HepG2 (cell line): ENCODE measurements around the gene DENND1C. TPM values are rescaled to one million over a fixed set of nuclear protein-coding genes. Genes with fewer than 3 reads are reported as not detected.

Experiments
- ELF1 ChIP-seq: sonication (generic); formaldehyde crosslinking; IDR thresholded peaks from 2 replicates; pipeline ENCODE4 v1.4.0; 2020; ENCODE audit warnings: missing genetic modification reagents
- JUNB ChIP-seq: sonication (generic); formaldehyde crosslinking; IDR thresholded peaks from 2 replicates; pipeline ENCODE4 v1.8.0; 2022; ENCODE audit warnings: missing genetic modification reagents, mild to moderate bottlenecking, borderline replicate concordance
- KAT2B ChIP-seq: fragments of 150-350 bp; IDR thresholded peaks from 2 replicates; pipeline ENCODE4 v1.6.1; 2014; ENCODE audit warnings: low read depth, low read length, borderline replicate concordance
- KLF13 ChIP-seq: sonication (generic); formaldehyde crosslinking; IDR thresholded peaks from 2 replicates; pipeline ENCODE4 v1.4.0; 2020; ENCODE audit warnings: mild to moderate bottlenecking, missing genetic modification reagents
- MLLT10 ChIP-seq: sonication (generic); formaldehyde crosslinking; IDR thresholded peaks from 2 replicates; pipeline ENCODE4 v1.4.0; 2020; ENCODE audit warnings: missing genetic modification reagents
- MTA1 ChIP-seq: sonication (generic); formaldehyde crosslinking; IDR thresholded peaks from 2 replicates; pipeline ENCODE4 v1.4.0; 2020; ENCODE audit warnings: missing genetic modification reagents, mild to moderate bottlenecking, borderline replicate concordance
- NFRKB ChIP-seq: fragments of 450-650 bp; IDR thresholded peaks from 2 replicates; pipeline ENCODE4 v1.6.1; 2017
- PTBP1 ChIP-seq: fragments of 200-400 bp; formaldehyde crosslinking; IDR thresholded peaks from 2 replicates; pipeline ENCODE4 v1.6.1; 2018; ENCODE audit warnings: low read length, low read depth; ENCODE audit not compliant: poor library complexity, severe bottlenecking
- RERE ChIP-seq: IDR thresholded peaks from 2 replicates; pipeline ENCODE4 v1.6.1; 2016; ENCODE audit warnings: low read depth, missing genetic modification reagents, missing compliant biosample characterization
- SIN3A ChIP-seq: IDR thresholded peaks from 2 replicates; pipeline ENCODE4 v1.6.1; 2011; ENCODE audit warnings: low read depth, mild to moderate bottlenecking, control low read depth, low read length, borderline replicate concordance
- SKIL ChIP-seq: sonication (generic); formaldehyde crosslinking; IDR thresholded peaks from 2 replicates; pipeline ENCODE4 v1.8.0; 2022; ENCODE audit warnings: missing genetic modification reagents, mild to moderate bottlenecking, moderate library complexity, borderline replicate concordance
- SRF ChIP-seq: IDR thresholded peaks from 2 replicates; pipeline ENCODE4 v1.6.1; 2011; ENCODE audit warnings: mild to moderate bottlenecking, low read depth, low read length, moderate library complexity
- SYNCRIP ChIP-seq: fragments of 200-400 bp; formaldehyde crosslinking; IDR thresholded peaks from 2 replicates; pipeline ENCODE4 v1.6.1; 2018; ENCODE audit warnings: mild to moderate bottlenecking, low read depth, low read length; ENCODE audit not compliant: insufficient read depth
- TBP ChIP-seq: sonication (generic); formaldehyde crosslinking; IDR thresholded peaks from 2 replicates; pipeline ENCODE4 v1.5.0; 2020; ENCODE audit warnings: missing genetic modification reagents
- TFE3 ChIP-seq: IDR thresholded peaks from 2 replicates; pipeline ENCODE4 v1.6.1; 2016
- TGIF2 ChIP-seq: IDR thresholded peaks from 2 replicates; pipeline ENCODE4 v1.6.1; 2016; ENCODE audit warnings: control low read depth, missing compliant biosample characterization
- ZFP91 ChIP-seq: sonication (generic); formaldehyde crosslinking; IDR thresholded peaks from 2 replicates; pipeline ENCODE4 v1.9.0; 2022; ENCODE audit warnings: missing genetic modification reagents, mild to moderate bottlenecking, borderline replicate concordance
- ZNF629 ChIP-seq: sonication (generic); formaldehyde crosslinking; conservative IDR thresholded peaks from 2 replicates; pipeline ENCODE4 v1.5.0; 2020; ENCODE audit warnings: missing genetic modification reagents
- ZNF652 ChIP-seq: IDR thresholded peaks from 2 replicates; pipeline ENCODE4 v1.6.1; 2016; ENCODE audit warnings: low read depth, borderline replicate concordance
- polyA plus RNA-seq, 8 experiments: library from polyadenylated mRNA; depleted of rRNA in 3 of 8; stranded (reverse) in 7 of 8; unstranded in 1 of 8; fragments of >200 nt; fragmentation: Illumina TruSeq in 4 of 8; extraction: Trizol in 4 of 8; gene quantifications; 2 replicates each; pipeline versions ENCODE4 v1.2.1 to v1.2.3, GENCODE V29; 2011 to 2016; ENCODE audit warnings: low read depth in 4 of 8, missing spikeins in 1 of 8, mixed read lengths in 1 of 8; ENCODE audit not compliant: insufficient read depth in 1 of 8
- total RNA-seq, 5 experiments: library from RNA; depleted of rRNA; stranded (reverse); fragments of >200 nt; fragmentation: Illumina TruSeq; extraction: Trizol; gene quantifications; 2 replicates each; pipeline ENCODE4 v1.2.3, GENCODE V29; 2016; ENCODE audit warnings: low read depth in 1 of 5

Gene DENND1C
- total and polyA plus RNA-seq, 2 of the 13 experiments (the other 11 are each of a cell fraction or from before 2014, with no cell fraction given): 0.04 to 0.73 TPM

- TF ChIP-seq SKIL (CRISPR knock-in tag): no peak
- TF ChIP-seq TBP (CRISPR knock-in tag): no peak
- no peak for TF ChIP-seq MLLT10 (CRISPR knock-in tag)
- TF ChIP-seq MTA1 (CRISPR knock-in tag): 0 out of 2 replicates have a peak, but pooled peaks have one; percentile 68
- TF ChIP-seq ZFP91 (CRISPR knock-in tag): peak; percentile 100
- TF ChIP-seq NFRKB: no peak
- no peak for TF ChIP-seq JUNB (CRISPR knock-in tag)
- TF ChIP-seq TFE3 (CRISPR knock-in tag): peak; percentile 38; the same call in 1 of the 2 replicates
- TF ChIP-seq SRF: no peak; the same call in 1 of the 2 replicates
- no peak; the same call in 1 of the 2 replicates for TF ChIP-seq TGIF2
- TF ChIP-seq KAT2B: no peak
- 0 out of 2 replicates have a peak, but pooled peaks have one; percentile 58 for TF ChIP-seq SIN3A
- TF ChIP-seq ZNF629 (CRISPR knock-in tag): no peak
- peak; percentile 71 for TF ChIP-seq ELF1
- TF ChIP-seq ZNF652 (CRISPR knock-in tag): no peak
- TF ChIP-seq SYNCRIP: no peak
- peak; percentile 27 for TF ChIP-seq PTBP1
- no peak for TF ChIP-seq RERE (CRISPR knock-in tag)
- no peak for TF ChIP-seq KLF13 (CRISPR knock-in tag)
These were observed 21.3 kb downstream of the DENND1C start (continued) for GRCh38 chr19:6460099-6460884.
